Epithelial cell of esophagus (primary cell): ENCODE measurements around the gene BPIFB4.

ENCODE experiments used
- DNase-seq: peaks from one replicate; pipeline ENCODE4 v3.0.0; 2010; ENCODE audit warnings: low read depth
- H3K4me3 ChIP-seq: 2 replicates; pipeline ENCODE4 v1.5.1; 2011; ENCODE audit warnings: mild to moderate bottlenecking, low read length, control low read depth
- TF ChIP-seq, protein P1 (sequence below): IDR thresholded peaks from 2 replicates; pipeline ENCODE4 v1.5.1; 2011; ENCODE audit warnings: low read depth, mild to moderate bottlenecking, low read length, control low read depth, inconsistent platforms; ENCODE audit not compliant: insufficient read depth; ENCODE audit errors: missing control alignments

Gene BPIFB4

DNA sequence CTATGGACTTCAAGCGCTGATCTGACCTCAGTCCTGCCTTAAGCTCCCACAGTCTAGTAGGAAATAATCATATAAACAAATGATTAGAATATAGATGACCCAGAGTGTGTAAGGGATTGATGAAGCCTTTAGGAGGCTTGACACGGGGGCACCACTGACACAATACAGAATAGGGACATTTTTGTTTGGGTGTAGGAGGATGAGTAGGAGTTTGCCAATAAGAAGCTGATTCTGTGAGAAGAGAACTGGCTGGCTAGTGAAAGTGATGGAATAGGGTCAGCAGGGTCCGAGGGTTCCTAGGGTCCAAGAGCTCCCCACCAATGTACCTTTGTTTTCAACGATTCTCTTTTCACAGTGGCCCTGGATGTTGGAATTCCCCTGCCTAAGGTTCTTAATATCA lies 7.1 kb upstream of the BPIFB4 start:
- H3K4me3 ChIP-seq = no peak overlapping the region
- TF ChIP-seq, protein P1, sequence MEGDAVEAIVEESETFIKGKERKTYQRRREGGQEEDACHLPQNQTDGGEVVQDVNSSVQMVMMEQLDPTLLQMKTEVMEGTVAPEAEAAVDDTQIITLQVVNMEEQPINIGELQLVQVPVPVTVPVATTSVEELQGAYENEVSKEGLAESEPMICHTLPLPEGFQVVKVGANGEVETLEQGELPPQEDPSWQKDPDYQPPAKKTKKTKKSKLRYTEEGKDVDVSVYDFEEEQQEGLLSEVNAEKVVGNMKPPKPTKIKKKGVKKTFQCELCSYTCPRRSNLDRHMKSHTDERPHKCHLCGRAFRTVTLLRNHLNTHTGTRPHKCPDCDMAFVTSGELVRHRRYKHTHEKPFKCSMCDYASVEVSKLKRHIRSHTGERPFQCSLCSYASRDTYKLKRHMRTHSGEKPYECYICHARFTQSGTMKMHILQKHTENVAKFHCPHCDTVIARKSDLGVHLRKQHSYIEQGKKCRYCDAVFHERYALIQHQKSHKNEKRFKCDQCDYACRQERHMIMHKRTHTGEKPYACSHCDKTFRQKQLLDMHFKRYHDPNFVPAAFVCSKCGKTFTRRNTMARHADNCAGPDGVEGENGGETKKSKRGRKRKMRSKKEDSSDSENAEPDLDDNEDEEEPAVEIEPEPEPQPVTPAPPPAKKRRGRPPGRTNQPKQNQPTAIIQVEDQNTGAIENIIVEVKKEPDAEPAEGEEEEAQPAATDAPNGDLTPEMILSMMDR = no peak
- DNase-seq = no peak

DNA sequence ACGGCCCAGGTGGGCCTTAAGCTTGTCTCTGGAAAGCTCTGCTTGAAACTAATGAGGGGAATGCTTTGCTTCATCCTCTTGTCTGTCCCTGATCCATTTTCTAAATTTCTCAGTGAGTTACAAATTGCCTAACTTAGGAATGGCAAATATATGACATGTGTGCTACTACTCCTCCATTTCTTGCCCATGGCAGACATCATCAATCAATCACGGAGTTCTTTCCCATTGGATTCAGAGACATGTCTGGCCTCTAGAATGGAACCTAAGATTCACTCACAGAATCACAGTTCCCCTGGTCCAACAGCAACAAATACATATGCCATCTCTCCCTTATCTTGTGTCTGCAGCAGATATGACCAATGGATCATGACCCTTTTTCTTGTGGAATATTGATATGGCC lies 6.6 kb upstream of the BPIFB4 start:
- H3K4me3 ChIP-seq = no peak overlapping the region
- TF ChIP-seq, protein P1 = no peak

DNA sequence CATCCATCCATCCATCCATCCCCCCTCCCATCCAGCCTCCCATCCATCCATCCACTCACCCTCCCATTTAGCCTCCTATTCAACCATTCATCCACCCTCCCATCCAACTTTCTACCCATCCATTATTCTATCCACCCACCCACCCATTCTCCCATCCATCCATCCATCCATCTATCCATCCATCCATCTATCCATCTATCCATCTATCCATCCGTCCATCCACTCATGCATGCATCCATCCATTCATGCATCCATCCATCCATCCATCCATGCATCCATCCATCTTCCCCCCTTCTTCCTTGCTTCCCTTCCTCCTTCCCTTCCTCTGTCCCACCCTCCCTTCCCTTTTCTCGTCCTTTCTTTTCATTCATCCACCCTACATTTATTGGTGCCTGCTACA lies 4.8 kb upstream of the BPIFB4 start:
- no peak overlapping the region for H3K4me3 ChIP-seq
- DNase-seq = no peak
- TF ChIP-seq, protein P1 = no peak

More for the DNA sequence above, 6.6 kb upstream of the BPIFB4 start:
- DNase-seq = no peak

DNA sequence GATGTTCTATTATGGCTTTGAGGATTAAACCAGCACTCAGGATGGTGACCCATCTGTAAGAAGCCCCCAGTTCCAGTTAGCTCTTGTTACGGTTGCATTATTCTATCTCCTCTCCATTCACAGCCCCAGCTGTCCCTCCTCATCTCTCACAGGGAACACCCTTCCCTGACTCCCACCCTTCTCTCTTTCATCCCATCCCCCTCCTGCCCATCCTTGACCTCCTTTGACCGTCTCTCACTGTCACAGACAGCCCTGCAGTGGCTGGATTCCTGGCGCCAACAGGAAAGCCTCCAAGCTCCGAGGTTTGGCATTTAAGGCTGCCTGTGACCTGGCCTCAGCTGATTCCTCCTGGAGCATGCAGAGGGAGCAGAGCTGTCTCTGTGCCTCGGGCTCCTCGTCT lies 4.2 kb upstream of the BPIFB4 start:
- TF ChIP-seq, protein P1 = no peak
- DNase-seq = no peak
- H3K4me3 ChIP-seq = no peak overlapping the region

DNA sequence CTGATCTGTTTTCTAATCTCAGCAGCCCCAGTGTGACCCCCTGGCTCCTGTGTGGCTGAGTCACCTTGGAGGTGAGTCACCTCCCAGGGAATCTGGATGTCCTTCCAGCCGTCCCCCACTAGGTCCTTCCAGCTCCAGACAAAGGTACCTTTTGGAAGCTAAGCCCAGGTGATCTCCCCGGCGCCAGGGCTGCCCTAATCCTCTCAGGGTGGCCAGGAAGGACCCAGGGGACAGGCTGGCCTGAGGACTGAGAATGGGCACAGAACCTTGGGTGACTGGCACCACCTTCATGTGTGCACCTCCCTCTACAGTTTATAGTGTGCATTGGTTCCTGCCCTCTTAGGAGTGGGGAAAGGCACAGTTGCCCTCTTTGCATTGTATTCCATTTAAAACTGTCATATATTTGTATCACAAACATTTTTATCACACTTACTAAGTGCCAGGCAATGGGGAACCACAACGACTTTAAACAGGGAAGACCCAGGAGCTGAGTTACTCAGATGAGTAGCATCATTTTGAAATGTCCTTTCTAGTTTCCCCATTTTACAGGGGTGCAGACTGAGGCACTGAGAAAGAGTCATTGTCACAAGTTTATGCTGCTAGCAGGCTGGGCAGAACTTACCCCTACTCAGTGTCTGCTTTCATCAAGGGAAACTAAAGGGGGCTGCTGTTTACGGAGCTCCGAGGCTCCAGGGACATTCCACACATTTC lies 2.6 kb upstream of the BPIFB4 start:
- TF ChIP-seq, protein P1 = peak; percentile 35
- H3K4me3 ChIP-seq = no peak overlapping the region
- no peak for DNase-seq

DNA sequence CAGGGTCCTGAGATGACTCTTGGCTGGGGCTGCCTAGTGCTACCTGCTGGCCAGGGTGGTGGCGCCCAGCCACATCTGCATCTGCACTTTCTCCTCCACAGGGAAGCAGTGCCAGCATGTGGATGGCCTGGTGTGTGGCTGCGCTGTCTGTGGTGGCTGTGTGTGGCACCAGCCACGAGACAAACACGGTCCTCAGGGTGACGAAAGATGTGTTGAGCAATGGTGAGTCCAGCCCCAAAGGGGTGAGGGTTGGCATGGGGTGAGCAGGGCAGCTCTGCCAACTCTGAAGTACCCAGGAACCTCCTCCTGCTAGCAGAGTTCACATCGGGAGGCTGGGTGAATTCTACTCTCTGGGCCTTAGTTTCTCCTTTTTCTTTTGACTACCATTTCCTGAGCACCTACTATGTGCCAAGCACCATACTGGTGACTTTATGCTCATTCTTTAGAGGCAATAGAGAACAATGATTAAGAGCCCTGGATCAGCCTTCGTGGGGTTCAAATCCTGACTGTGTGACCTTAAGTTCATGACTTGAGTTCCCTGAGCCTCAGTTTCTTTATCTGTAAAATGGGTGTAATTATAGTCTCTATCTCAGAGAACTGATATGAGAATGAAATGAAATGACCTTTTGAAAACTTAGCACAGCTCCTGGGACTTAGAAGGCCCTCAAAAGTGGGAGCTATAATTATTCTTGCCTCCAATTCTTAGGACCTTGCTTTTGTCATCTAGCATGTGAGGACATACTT lies 2.1 kb downstream of the BPIFB4 start:
- H3K4me3 ChIP-seq = no peak overlapping the region
- TF ChIP-seq, protein P1 = no peak
- no peak for DNase-seq

DNA sequence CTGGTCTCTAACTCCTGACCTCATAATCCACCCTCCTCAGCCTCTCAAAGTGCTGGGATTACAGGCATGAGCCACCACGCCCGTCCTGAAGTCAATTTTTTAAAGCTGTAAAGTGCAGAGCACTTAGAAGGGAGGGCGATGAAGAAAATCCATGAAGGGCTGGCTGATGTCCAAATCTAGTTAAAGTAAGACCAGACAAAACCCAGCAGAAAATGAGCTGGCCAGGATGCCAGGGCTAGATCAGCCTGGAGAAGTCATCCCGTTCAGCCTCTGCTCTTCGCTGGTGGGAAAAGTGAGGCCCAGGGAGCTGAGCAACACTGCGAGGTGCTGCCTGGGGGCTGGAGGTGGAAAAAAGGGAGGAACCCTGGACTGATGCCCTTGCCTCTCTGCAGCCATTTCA lies 3.1 kb downstream of the BPIFB4 start:
- TF ChIP-seq, protein P1 = no peak
- no peak overlapping the region for H3K4me3 ChIP-seq
- DNase-seq = no peak
